GM21619 (cell line): ENCODE data around the gene IL7R.
A peak's percentile ranks its signal among the peaks of the same experiment; 100 is the strongest.
"Not testable (repeated sequence)": the region's sequence is repeated elsewhere in the genome, so short reads cannot be mapped to it uniquely, and the experiment has no call there.

Experiments used
- ATAC-seq: cut with Tn5 transposase; IDR thresholded peaks from one replicate; pipeline ENCODE4 v1.9.1; 2021; ENCODE audit not compliant: unreplicated experiment

IL7R gene

GRCh38 chr5:35870605-35871004 is 13.9 kb downstream of the IL7R start:
- no peak for ATAC-seq

- no peak for ATAC-seq
Measured at GRCh38 chr5:35876454-35876853, 19.8 kb downstream of the IL7R start.

DNA sequence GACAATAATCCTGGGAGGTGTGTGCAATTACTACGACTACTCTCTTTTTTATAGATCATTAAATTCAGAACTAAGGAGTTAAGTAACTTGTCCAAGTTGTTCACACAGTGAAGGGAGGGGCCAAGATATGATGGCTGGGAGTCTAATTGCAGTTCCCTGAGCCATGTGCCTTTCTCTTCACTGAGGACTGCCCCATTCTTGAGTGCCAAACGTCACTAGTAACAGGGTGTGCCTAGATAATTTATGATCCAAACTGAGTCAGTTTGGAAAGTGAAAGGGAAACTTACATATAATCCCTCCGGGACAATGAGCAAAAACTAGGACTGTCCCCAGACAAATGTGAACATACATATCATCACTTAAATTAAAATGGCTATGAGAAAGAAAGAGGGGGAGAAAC is 20.2 kb downstream of the IL7R start:
- ATAC-seq, result no peak

- no peak for ATAC-seq
Measured at GRCh38 chr5:35877655-35878054, 21.0 kb downstream of the IL7R start.

DNA sequence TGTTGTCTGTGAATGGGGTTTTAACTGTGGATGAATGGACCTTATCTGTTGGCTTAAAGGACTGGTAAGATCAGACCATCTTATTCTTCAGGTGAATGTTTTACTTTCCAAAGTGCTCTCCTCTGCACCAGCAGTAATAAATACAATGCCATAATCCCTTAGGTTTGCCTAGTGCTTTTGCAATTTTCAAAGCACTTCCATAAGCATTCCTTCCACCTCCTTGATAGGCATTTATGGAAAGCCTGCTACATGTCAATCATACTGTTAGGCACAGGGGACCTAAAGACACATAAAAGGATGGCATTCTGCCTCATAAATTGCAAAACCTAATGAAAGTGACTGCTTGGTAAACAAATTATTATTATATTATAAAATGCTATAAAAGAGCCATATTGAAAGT is 21.4 kb downstream of the IL7R start:
- no peak for ATAC-seq

- no peak for ATAC-seq
Measured at GRCh38 chr5:35879096-35879495, 22.4 kb downstream of the IL7R start.

GRCh38 chr5:35879649-35880048 is 23.0 kb downstream of the IL7R start:
- no peak for ATAC-seq

- no peak for ATAC-seq
Measured at GRCh38 chr5:35880156-35880555, 23.5 kb downstream of the IL7R start.

GRCh38 chr5:35881758-35882157 is 25.1 kb downstream of the IL7R start:
- no peak for ATAC-seq

GRCh38 chr5:35884191-35884769 is 27.6 kb downstream of the IL7R start:
- peak; percentile 66 for ATAC-seq

DNA sequence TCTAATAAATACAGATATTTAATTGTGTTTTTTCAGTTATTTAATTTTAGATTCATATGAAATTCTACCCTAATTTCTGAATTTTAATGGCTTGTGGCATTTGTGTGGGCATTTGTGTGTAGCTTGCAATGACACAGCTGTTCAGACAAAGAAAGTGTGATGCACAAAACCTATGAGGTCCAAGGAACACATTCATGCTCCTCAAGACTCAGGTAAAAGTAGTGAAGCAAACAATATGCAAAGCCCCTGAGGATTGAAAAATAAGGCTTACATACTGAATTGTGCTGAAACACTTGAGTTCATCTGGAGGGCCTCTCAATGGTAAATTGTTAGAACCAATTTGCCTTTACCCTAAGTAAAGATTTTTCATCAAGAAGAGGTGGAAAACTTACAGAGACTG is 28.1 kb downstream of the IL7R start:
- ATAC-seq, result peak; percentile 15

DNA sequence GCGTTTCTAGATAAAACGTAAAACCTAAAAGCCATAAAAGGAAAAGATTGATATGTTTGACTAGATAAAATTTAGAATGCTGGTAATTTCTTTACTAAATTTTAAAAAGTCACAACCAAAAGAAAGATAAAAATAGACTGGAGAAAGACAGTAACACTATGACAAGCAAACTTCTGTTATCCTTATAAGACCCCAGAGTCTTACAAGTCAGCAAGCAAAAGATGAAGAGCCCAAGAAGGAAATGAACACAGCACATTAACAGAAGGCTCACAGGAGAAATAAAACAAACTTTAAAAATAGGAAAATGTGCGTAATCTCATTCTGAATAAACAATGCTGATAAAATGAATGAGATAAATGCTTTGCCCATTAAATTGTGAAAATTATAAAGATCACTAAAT is 29.7 kb downstream of the IL7R start:
- ATAC-seq, result no peak

DNA sequence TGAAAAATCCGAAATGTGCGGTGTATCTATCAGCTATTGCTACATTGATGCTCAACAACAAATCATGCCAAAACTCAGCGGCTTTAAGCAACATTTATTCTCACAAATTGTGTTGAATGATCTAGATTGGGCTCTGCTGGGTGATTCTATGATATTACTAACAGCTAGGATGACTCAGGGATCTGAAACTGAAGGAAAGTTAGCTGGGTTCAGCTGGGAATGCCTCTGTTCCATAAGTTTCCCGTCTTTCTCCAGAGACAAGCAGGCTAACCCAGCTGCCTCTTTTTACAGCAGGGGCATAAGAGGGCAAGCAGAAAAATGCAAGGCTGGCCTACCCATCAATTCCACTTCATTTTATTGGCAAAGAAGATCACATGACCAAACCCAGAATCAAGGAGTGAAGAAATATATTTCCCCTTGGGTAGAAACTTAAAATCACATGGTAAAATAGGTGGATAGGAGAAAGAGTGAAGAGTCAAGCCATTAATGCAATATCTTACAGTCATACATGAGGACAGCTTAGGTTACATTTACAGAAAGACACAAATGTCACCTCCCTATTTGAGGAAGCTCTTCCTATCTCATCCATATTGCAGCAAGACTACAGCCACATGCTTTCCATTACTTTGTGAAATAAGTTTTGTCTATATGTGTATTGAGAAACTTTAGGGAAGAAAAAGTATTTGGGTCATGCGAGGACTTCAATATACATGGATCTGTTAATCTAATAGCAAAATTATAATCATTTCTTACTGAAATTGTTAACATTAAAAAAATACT is 30.8 kb downstream of the IL7R start:
- ATAC-seq, result no peak

DNA sequence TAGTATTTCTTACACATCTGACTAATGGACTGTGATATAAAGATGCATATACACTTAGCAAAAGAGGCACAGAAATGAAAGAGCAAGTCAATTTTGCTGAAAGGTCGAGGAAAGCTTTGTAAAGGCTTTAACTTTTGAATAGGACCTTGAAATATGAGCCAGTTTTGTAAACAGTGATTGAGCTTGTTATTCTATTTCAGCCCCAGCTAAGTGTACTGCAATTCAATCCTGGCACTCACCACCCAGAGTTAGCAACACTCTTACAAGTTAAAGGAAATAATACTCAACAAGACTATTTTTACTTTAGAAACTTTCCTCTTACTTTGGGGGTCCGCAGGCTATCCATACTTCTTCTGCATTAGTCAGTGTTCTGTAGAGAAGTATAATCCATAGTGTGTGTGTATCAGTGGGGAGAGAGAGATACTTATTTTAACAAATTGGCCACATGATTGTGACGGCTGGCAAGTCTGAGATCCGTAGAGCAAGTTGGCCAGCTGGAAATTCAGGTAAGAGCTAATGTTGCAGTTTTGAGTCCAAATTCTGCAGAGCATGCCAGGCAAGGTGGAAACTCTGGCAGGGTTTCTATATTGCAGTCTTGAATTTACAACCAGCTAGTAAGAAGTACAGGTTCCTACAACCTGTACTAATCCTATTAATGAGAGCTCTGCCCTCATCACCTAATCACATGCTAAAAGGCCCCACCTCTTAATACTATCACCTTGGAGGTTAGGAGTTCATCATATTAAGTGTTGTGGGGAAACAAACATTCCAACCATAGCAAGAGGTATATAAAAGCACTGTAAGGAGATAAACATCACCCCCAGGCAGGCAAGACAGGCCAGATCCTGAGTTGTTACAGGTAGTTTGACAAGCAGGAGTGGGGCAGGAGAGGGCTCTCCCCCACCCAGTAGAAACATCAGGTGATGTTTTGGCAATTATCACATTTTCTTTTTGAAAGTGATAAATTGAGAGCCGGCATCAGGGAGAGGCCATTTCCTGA is 33.6 kb downstream of the IL7R start:
- no peak for ATAC-seq

DNA sequence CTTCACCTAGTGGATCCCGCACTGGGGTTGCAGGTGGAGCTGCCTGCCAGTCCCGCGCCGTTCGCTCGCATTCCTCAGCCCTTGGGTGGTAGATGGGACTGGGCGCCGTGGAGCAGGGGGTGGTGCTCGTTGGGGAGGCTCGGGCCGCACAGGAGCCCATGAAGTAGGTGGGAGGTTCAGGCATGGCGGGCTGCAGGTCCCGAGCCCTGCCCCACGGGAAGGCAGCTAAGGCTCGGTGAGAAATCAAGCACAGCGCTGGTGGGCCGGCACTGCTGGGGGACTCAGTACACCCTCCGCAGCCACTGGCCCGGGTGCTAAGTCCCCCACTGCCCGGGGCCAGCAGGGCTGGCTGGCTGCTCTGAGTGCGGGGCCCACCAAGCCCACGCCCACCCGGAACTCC is 36.1 kb downstream of the IL7R start:
- ATAC-seq, result not testable (repeated sequence)

DNA sequence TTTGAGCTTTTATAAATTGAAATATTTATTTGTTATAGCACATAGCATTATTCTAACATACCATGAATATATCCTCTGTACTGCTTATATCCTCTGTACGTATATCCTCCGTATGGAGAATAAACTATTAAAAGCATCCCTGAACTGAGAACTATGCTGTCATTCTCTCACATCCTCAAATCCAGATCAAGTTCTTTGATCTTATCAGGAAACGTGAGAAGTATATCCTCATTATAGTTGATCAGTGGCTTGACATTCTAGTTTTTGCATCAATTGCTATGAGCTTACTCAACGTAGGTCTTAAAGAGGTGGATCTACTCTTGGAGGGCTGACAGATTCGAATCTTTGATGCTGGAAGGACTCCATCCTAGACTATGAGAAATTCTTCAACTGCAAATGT is 37.4 kb downstream of the IL7R start:
- no peak for ATAC-seq

DNA sequence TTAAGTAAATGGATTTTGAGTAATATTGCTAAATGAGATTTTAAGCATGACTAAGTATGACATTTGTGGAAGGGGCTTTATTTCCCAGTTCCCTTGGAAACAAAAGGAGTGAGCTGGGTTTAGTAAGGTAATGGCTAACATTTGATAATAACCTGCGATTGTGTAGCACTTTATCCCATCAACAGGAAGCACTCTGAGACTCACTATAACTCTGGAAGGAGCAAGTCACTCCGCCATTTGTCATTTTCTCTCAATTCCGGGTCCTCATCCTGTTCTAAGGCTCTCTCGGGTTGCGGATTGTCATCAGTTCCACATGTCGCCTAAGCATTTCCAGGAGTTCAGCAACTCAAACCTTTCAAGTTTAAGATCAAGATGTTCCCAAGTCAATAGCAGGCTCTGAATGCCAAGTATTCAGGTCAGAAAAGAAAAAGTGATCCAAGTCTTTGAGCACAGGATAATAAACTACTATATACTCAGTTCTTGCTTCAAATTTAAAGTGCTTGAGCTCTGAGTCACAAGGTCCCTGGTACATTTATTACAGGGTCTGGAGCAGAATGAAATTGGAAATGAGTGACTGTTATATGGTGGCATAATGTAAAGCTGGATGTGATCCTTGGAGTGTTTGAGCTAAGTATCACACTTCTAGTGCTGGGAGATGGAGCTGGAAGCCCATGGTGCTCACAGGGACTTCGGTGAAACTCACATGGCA is 42.4 kb downstream of the IL7R start:
- no peak for ATAC-seq

- no peak for ATAC-seq
Measured at GRCh38 chr5:35899800-35900199, 43.1 kb downstream of the IL7R start.

DNA sequence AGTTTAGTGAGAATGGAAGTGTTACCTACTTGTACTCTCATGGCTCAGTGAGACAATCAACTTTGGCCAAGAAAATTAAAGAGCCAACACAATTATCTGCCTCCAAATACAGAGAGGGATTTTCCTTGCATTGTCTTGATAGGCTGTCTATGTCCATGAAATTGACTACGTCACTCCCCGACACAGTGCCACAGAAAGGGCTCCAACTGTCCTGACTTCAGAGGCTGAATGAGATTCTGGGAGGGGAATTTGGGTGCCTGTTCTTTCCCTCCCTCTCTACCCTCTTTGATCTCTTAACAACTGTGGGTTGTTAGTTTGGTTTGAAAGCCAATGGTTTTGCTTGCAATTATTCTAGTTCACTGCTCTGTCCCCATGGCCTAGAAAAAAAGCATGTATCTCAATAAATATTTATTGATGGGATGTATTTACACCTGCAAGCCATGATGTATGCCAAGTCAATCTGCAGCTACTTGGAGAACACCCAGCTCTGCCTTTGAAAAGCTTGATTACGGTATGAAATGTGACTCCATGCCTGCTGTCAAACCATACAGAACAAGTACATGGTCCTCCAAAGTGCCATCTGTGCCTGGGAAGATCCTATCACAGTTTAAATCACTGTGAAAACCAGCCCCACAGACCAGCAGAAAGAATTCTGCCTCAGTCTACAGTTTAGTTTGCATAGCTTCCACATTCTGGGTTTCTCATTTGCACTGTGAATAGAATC is 44.4 kb downstream of the IL7R start:
- no peak for ATAC-seq

DNA sequence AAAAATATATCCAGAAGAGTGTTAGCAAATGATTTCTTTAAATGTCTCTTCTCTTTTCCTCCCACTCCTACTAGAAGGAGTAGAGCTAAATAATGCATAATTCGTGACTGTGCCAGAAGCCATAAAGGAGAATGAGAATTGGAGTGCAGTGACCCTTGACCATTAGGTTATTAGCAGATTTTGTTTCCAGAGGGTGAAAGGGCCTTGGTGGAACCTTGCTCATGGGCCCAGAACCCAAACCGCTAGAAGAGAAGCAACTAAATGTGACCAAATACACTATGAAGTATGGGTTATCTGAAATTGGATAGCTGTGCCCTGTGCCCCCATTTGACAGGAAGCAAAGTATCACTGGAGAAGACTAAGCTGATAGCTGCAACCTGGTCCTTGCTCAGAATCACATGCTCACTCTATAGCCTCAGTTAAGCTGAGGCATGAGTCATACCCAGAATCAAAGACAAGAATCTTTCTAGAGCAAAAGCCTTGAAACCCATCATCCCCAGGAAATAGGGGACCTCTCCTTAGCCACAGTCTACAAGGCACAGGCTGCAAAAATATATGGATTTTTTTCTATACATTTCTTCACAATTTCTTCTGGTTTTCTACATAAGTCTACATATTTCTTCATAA is 45.5 kb downstream of the IL7R start:
- ATAC-seq, result peak; percentile 67
